Left lobe of liver (tissue), 2 donors: ENCODE measurements around the gene ABCA8. TPM values are rescaled to one million over a fixed set of nuclear protein-coding genes. Genes with fewer than 3 reads are reported as not detected.
"Not testable (repeated sequence)": the region's sequence is repeated elsewhere in the genome, so short reads cannot be mapped to it uniquely, and the experiment has no call there.

ENCODE experiments used
- ATAC-seq: fragments of 200-7000 bp; cut with Tn5 transposase; one replicate; pipeline ENCODE4 v1.9.1; 2020; ENCODE audit warnings: mild to moderate bottlenecking, moderate library complexity
- DNase-seq: peaks from one replicate; pipeline ENCODE4 v3.0.0-alpha.2; 2020; ENCODE audit warnings: low spot score
- total RNA-seq: library from RNA; stranded (reverse); gene quantifications from one replicate; pipeline ENCODE4 v1.2.1, GENCODE V29; 2021
- donor health status: DM: no; HTN: no; CAD: no; lungs with moderate emphysema.
- donor health status: DM: no; HTN: yes; CAD: no.

ABCA8 gene
- total RNA-seq, 1 donor from 2014 or later, result 35.6 TPM

- DNase-seq (no peak), ATAC-seq (no peak)
Observed at GRCh38 chr17:68944435-68945035, 10.7 kb downstream of the ABCA8 start.

GRCh38 chr17:68943812-68944182 is 11.4 kb downstream of the ABCA8 start:
- not testable (repeated sequence) for DNase-seq, ATAC-seq

- ATAC-seq, result peak; percentile 79
Observed at GRCh38 chr17:68943123-68943811, 11.9 kb downstream of the ABCA8 start.

GRCh38 chr17:68942389-68942788 is 12.8 kb downstream of the ABCA8 start:
- ATAC-seq, result peak; percentile 26
- no peak for DNase-seq

More at GRCh38 chr17:68943123-68943811, 11.9 kb downstream of the ABCA8 start:
- no peak for DNase-seq

- DNase-seq (no peak), ATAC-seq (no peak)
Observed at GRCh38 chr17:68941761-68942160, 13.4 kb downstream of the ABCA8 start.

- DNase-seq, result no peak
- no peak for ATAC-seq
Observed at GRCh38 chr17:68939195-68939594, 16.0 kb downstream of the ABCA8 start.

GRCh38 chr17:68937890-68938514 is 17.2 kb downstream of the ABCA8 start:
- ATAC-seq, result peak; percentile 94
- peak; percentile 51 for DNase-seq

GRCh38 chr17:68927516-68927915 is 27.7 kb downstream of the ABCA8 start:
- ATAC-seq, result no peak
- DNase-seq, result no peak

- ATAC-seq, result no peak
Observed at GRCh38 chr17:68924793-68925720, 30.1 kb downstream of the ABCA8 start.

GRCh38 chr17:68910789-68911431 is 44.3 kb downstream of the ABCA8 start:
- no peak for DNase-seq
- ATAC-seq, result peak; percentile 61

More at GRCh38 chr17:68924793-68925720, 30.1 kb downstream of the ABCA8 start:
- no peak for DNase-seq

- ATAC-seq (peak; percentile 64), DNase-seq (no peak)
Observed at GRCh38 chr17:68910251-68910705, 44.9 kb downstream of the ABCA8 start.

GRCh38 chr17:68909066-68909465 is 46.1 kb downstream of the ABCA8 start:
- peak; percentile 14 for ATAC-seq
- DNase-seq, result no peak

GRCh38 chr17:68908045-68908444 is 47.1 kb downstream of the ABCA8 start:
- no peak for ATAC-seq

GRCh38 chr17:68906638-68907037 is 48.6 kb downstream of the ABCA8 start:
- ATAC-seq (peak; percentile 28), DNase-seq (no peak)

More at GRCh38 chr17:68908045-68908444, 47.1 kb downstream of the ABCA8 start:
- no peak for DNase-seq

- ATAC-seq (no peak), DNase-seq (no peak)
Observed at GRCh38 chr17:68903286-68903685, 51.9 kb downstream of the ABCA8 start.

GRCh38 chr17:68897557-68897956 is 57.6 kb downstream of the ABCA8 start:
- ATAC-seq (no peak), DNase-seq (no peak)

GRCh38 chr17:68892658-68893057 is 62.5 kb downstream of the ABCA8 start:
- DNase-seq (no peak), ATAC-seq (no peak)

GRCh38 chr17:68892193-68892592 is 63.0 kb downstream of the ABCA8 start:
- ATAC-seq (peak; percentile 67), DNase-seq (no peak)

- ATAC-seq, result no peak
- DNase-seq, result no peak
Observed at GRCh38 chr17:68886401-68886800, 68.8 kb downstream of the ABCA8 start.

GRCh38 chr17:68884888-68885287 is 70.3 kb downstream of the ABCA8 start:
- DNase-seq, result no peak
- peak; percentile 60 for ATAC-seq
